Endothelial cell of umbilical vein (primary cell): ENCODE measurements around the gene GTF2IRD1.
A peak's percentile ranks its signal among the peaks of the same experiment; 100 is the strongest.
"Not testable (repeated sequence)": the region's sequence is repeated elsewhere in the genome, so short reads cannot be mapped to it uniquely, and the experiment has no call there.

Source experiments
- EZH2 ChIP-seq: IDR thresholded peaks from 2 replicates; pipeline ENCODE4 v1.6.1; 2012; ENCODE audit warnings: borderline replicate concordance, low read depth, mild to moderate bottlenecking, moderate library complexity, low read length, inconsistent platforms; ENCODE audit not compliant: severe bottlenecking
- FOS ChIP-seq: IDR thresholded peaks from 2 replicates; pipeline ENCODE4 v1.6.1; 2011; ENCODE audit warnings: mild to moderate bottlenecking, low read length, moderate library complexity, borderline replicate concordance; ENCODE audit not compliant: insufficient read depth
- GATA2 ChIP-seq: IDR thresholded peaks from 2 replicates; pipeline ENCODE4 v1.7.0; 2011; ENCODE audit warnings: low read depth, mild to moderate bottlenecking, moderate library complexity, mixed read lengths, low read length; ENCODE audit not compliant: insufficient read length, insufficient read depth
- MYC ChIP-seq: IDR thresholded peaks from one replicate; pipeline ENCODE4 v1.6.1; 2011; ENCODE audit warnings: mild to moderate bottlenecking, low read depth, low read length
- POLR2A ChIP-seq: IDR thresholded peaks from 2 replicates; pipeline ENCODE4 v1.6.1; 2012; ENCODE audit warnings: low read depth, mild to moderate bottlenecking, control low read depth, low read length
- POLR2AphosphoS5 ChIP-seq: IDR thresholded peaks from 2 replicates; pipeline ENCODE4 v1.6.1; 2012; ENCODE audit warnings: low read depth, mild to moderate bottlenecking, control low read depth, low read length, moderate library complexity; ENCODE audit not compliant: insufficient read depth
- TF ChIP-seq, protein P1 (sequence below), 2 donors: IDR thresholded peaks; 1 replicate in 1 of 2; 2 replicates in 1 of 2; pipeline ENCODE4 v1.5.1; 2011; ENCODE audit warnings: low read length in 2 of 2, mild to moderate bottlenecking in 2 of 2, moderate library complexity in 2 of 2, control low read depth in 1 of 2, inconsistent platforms in 1 of 2, low read depth in 1 of 2; ENCODE audit not compliant: insufficient read depth in 1 of 2; ENCODE audit errors: extremely low read depth in 1 of 2

DNA sequence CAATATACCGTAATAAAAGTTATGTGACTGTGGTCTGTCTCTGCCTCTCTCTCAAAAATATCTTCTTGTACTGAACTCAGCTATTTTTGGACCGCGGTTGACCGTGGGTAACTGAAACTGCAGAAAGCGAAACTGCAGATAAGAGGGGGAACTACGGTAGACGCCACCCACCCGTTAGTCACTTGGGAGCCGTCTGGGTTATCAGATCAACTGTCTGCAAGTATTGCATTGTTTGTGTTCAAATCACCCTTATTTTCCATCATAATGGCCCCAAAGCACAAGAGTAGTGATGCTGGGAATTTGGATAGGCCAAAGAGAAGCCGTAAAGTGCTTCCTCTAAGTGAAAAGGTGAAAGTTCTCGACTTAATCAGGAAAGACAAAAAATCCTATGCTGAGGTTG is 196.3 kb downstream of the GTF2IRD1 start:
- TF ChIP-seq POLR2A, POLR2AphosphoS5, FOS, EZH2, MYC: not testable (repeated sequence)
- TF ChIP-seq, protein P1, sequence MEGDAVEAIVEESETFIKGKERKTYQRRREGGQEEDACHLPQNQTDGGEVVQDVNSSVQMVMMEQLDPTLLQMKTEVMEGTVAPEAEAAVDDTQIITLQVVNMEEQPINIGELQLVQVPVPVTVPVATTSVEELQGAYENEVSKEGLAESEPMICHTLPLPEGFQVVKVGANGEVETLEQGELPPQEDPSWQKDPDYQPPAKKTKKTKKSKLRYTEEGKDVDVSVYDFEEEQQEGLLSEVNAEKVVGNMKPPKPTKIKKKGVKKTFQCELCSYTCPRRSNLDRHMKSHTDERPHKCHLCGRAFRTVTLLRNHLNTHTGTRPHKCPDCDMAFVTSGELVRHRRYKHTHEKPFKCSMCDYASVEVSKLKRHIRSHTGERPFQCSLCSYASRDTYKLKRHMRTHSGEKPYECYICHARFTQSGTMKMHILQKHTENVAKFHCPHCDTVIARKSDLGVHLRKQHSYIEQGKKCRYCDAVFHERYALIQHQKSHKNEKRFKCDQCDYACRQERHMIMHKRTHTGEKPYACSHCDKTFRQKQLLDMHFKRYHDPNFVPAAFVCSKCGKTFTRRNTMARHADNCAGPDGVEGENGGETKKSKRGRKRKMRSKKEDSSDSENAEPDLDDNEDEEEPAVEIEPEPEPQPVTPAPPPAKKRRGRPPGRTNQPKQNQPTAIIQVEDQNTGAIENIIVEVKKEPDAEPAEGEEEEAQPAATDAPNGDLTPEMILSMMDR (IDR thresholded peaks at IDR 0.05; ENCODE audit: extremely low read depth in 1 of 2, insufficient read depth in 1 of 2, low read depth in 1 of 2, low read length in 2 of 2): not testable (repeated sequence)
- peak; percentile 68 for TF ChIP-seq GATA2
